ENCODE results near the gene ABCB9. TPM values are rescaled to one million over a fixed set of nuclear protein-coding genes. Genes with fewer than 3 reads are reported as not detected.
"Not testable (repeated sequence)": the region's sequence is repeated elsewhere in the genome, so short reads cannot be mapped to it uniquely, and the experiment has no call there.

The ABCB9 gene
- total RNA-seq, 4 donors from 2014 or later = 4.9 to 6.8 (median 5.3) TPM

GRCh38 chr12:122944605-122945592 lies 21.4 kb downstream of the ABCB9 start:
- TF ChIP-seq CTCF (IDR thresholded peaks at IDR 0.05) (no peak), POLR2A (IDR thresholded peaks at IDR 0.05) (no peak)
- H3K36me3 ChIP-seq = no peaks in the 10 kb centered on the region
- 78 to 89% methylated on average over 11 to 12 of the region's 14 CpGs for WGBS, 2 donors
- DNase-seq = no peak
- no peaks in the 10 kb centered on the region for H3K9me3 ChIP-seq
- no peak overlapping the region for H3K4me3 ChIP-seq (replicated peaks in 1 of 3)
- no peaks in the 10 kb centered on the region for H3K27me3 ChIP-seq
- intact Hi-C loops (cut with DNase I) = no loop called here
- peaks cover 0 to 18% of the 10 kb centered on the region in 2 donors for H3K4me1 ChIP-seq
- peak overlapping the region in 1 of 3 donors; percentile 46 for H3K27ac ChIP-seq

- no peaks in the 10 kb centered on the region for H3K27me3 ChIP-seq
- DNase-seq = no peak
- WGBS, 2 donors = 59 to 77% methylated on average over 13 of the region's 13 CpGs
- H3K4me3 ChIP-seq (replicated peaks in 1 of 3) = no peak overlapping the region
- H3K9me3 ChIP-seq = no peaks in the 10 kb centered on the region
- H3K36me3 ChIP-seq = no peaks in the 10 kb centered on the region
- H3K4me1 ChIP-seq = peaks cover 0 to 18% of the 10 kb centered on the region in 2 donors
- H3K27ac ChIP-seq = peak overlapping the region in 2 of 3 donors; percentile 19 to 46
- intact Hi-C loops (cut with DNase I) = no loop called here
- TF ChIP-seq CTCF (IDR thresholded peaks at IDR 0.05) (no peak), POLR2A (IDR thresholded peaks at IDR 0.05) (no peak)
Measured at GRCh38 chr12:122943196-122943595, 23.1 kb downstream of the ABCB9 start.

- 91 to 100% methylated on average over 2 of the region's 2 CpGs for WGBS, 2 donors
- Histone ChIP-seq H3K9me3 (no peaks in the 10 kb centered on the region), H3K27ac (peak overlapping the region in 2 of 3 donors; percentile 19 to 46), H3K36me3 (no peaks in the 10 kb centered on the region), H3K27me3 (no peaks in the 10 kb centered on the region), H3K4me1 (peaks cover 0 to 18% of the 10 kb centered on the region in 2 donors), H3K4me3 (replicated peaks in 1 of 3) (no peak overlapping the region)
- intact Hi-C loops (cut with DNase I) = no loop called here
- DNase-seq = no peak
- no peak for TF ChIP-seq POLR2A (IDR thresholded peaks at IDR 0.05)
- TF ChIP-seq CTCF (IDR thresholded peaks at IDR 0.05) = no peak
Measured at GRCh38 chr12:122942637-122943036, 23.6 kb downstream of the ABCB9 start.

- intact Hi-C loops (cut with DNase I); H3K36me3 ChIP-seq; H3K27ac ChIP-seq; H3K4me1 ChIP-seq; H3K27me3 ChIP-seq; DNase-seq; H3K9me3 ChIP-seq; H3K4me3 ChIP-seq (replicated peaks in 1 of 3): not testable (repeated sequence)
- 85 to 95% methylated on average over 5 of the region's 5 CpGs for WGBS, 2 donors
Measured at GRCh38 chr12:122941351-122941750, 24.9 kb downstream of the ABCB9 start.

GRCh38 chr12:122939125-122939524 lies 27.1 kb downstream of the ABCB9 start:
- DNase-seq = no peak
- H3K4me3 ChIP-seq (replicated peaks in 1 of 3) = no peak overlapping the region
- H3K4me1 ChIP-seq = peaks cover 0 to 4% of the 10 kb centered on the region in 2 donors
- TF ChIP-seq CTCF (IDR thresholded peaks at IDR 0.05) = no peak
- no peak for TF ChIP-seq POLR2A (IDR thresholded peaks at IDR 0.05)
- intact Hi-C loops (cut with DNase I) = no loop called here
- H3K27me3 ChIP-seq = no peaks in the 10 kb centered on the region
- no peak overlapping the region for H3K27ac ChIP-seq
- H3K9me3 ChIP-seq = no peaks in the 10 kb centered on the region
- H3K36me3 ChIP-seq = no peaks in the 10 kb centered on the region
- 88 to 89% methylated on average over 4 of the region's 4 CpGs for WGBS, 2 donors
